ENCODE results near the gene RAF1. TPM values are rescaled to one million over a fixed set of nuclear protein-coding genes. Genes with fewer than 3 reads are reported as not detected.
A peak's percentile ranks its signal among the peaks of the same experiment; 100 is the strongest.
"Not testable (repeated sequence)": the region's sequence is repeated elsewhere in the genome, so short reads cannot be mapped to it uniquely, and the experiment has no call there.

Gene RAF1
- total and polyA plus RNA-seq, 3 experiments from 2014 or later, result 73.1 to 90.9 (median 89.4) TPM

DNA sequence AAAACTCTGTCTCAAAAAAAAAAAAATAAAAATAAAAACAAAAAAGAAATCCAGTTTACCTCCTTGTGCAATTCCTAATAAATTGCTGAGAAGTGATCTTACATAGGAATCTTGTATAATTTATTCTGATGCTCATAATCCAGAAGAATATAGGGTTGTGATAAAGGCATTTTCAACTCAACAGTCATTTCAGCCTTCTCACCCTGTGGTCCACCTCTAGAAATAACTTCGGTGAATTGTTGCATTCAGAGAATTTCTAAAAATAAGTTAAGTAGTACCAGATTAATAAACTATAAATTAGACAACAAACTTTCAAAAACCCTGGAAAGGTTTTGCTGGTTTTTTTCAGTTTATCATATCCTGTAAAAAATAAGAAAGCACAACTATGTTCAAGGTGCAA lies 20.2 kb downstream of the RAF1 start:
- no peaks in the 10 kb centered on the region for H3K27me3 ChIP-seq (ENCODE audit: insufficient read depth, low read length, poor library complexity, severe bottlenecking)
- no peak overlapping the region for H3K4me3 ChIP-seq (ENCODE audit: low read length)
- no peaks in the 10 kb centered on the region for H3K36me3 ChIP-seq (ENCODE audit: insufficient read depth, low read length)
- H3K9me3 ChIP-seq (ENCODE audit: low read length), result no peaks in the 10 kb centered on the region
- H3K4me1 ChIP-seq (ENCODE audit: insufficient read depth, low read length), result peaks cover 30% of the 10 kb centered on the region
- H3K4me3 Mint-ChIP-seq, result no peak overlapping the region
- ChIA-PET POLR2A (interaction anchor here (0.7 kb wide), 1 partner anchor 31 kb away, joined by 3 read pairs; no protein-coding TSS in a partner anchor), CTCF (no interaction called here)
- no peaks in the 10 kb centered on the region for H3K27me3 Mint-ChIP-seq
- no peaks in the 10 kb centered on the region for H3K9me3 Mint-ChIP-seq
- peaks cover 2 to 14% (median 7%) of the 10 kb centered on the region in 3 donors for H3K36me3 Mint-ChIP-seq
- H3K27ac ChIP-seq (ENCODE audit: low read depth, low read length), result no peak overlapping the region
- peaks cover 52 to 74% (median 56%) of the 10 kb centered on the region in 3 donors for H3K4me1 Mint-ChIP-seq
- peak overlapping the region in 2 of 8 donors; percentile 7 to 55 for H3K27ac Mint-ChIP-seq
- no peak for DNase-seq

DNA sequence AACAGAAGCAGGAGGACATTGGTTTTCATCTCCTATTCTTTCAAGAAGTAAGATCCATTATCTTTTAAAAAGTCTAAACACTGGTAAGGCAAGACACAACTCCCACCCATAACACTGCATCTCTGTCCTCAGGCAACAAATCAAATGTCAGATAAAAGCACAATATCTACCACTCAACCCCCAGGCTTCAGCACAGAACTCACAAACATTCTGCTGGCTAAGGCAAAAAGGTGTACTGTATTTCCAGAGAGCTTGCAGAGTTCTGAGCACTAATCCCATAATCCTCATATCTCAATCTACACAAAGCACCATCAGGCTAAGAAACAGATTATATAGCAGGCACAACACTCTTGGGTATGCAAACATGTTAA lies 20.9 kb downstream of the RAF1 start:
- ChIA-PET CTCF (no interaction called here), POLR2A (interaction anchor here (0.7 kb wide), 1 partner anchor 30 kb away, joined by 3 read pairs; no protein-coding TSS in a partner anchor)
- Mint-ChIP-seq H3K9me3 (no peaks in the 10 kb centered on the region), H3K27me3 (no peaks in the 10 kb centered on the region), H3K27ac (peak overlapping the region in 5 of 8 donors; percentile 2 to 69 (median 3)), H3K4me1 (peaks cover 51 to 74% (median 55%) of the 10 kb centered on the region in 3 donors), H3K36me3 (peaks cover 2 to 15% (median 7%) of the 10 kb centered on the region in 3 donors), H3K4me3 (no peak overlapping the region)
- Histone ChIP-seq H3K36me3 (ENCODE audit: insufficient read depth, low read length) (no peaks in the 10 kb centered on the region), H3K9me3 (ENCODE audit: low read length) (no peaks in the 10 kb centered on the region), H3K27ac (ENCODE audit: low read depth, low read length) (no peak overlapping the region), H3K27me3 (ENCODE audit: insufficient read depth, low read length, poor library complexity, severe bottlenecking) (no peaks in the 10 kb centered on the region), H3K4me3 (ENCODE audit: low read length) (no peak overlapping the region), H3K4me1 (ENCODE audit: insufficient read depth, low read length) (peaks cover 23% of the 10 kb centered on the region)
- DNase-seq, result no peak

DNA sequence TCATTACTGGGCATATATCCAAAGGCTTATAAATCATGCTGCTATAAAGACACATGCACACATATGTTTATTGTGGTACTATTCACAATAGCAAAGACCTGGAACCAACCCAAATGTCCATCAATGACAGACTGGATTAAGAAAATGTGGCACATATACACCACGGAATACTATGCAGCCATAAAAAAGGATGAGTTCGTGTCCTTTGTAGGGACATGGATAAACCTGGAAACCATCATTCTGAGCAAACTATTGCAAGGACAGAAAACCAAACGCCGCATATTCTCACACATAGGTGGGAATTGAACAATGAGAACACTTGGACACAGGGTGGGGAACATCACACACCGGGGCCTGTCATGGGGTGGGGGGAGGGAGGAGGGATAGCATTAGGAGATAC lies 23.1 kb downstream of the RAF1 start:
- not testable (repeated sequence) for H3K27me3 ChIP-seq (ENCODE audit: insufficient read depth, low read length, poor library complexity, severe bottlenecking)

DNA sequence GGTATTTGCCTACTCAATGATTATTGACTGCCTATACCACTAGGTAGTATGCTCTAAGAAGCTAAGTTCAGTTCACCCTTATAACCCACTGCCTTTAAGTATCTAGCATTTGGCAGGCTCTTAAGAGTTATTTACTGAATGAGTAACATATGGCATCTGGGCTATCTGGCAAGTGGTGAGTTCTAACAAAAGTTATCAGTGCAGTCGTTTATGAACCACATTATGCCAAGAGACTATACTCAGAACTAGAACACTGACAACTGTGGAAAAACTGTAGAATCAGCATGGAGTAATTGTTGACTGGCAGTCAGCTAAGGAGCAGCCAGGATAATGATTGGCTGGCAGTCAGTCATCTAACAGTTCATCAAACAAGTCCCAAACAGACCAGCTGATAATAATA lies 25.8 kb downstream of the RAF1 start:
- H3K27me3 ChIP-seq (ENCODE audit: insufficient read depth, low read length, poor library complexity, severe bottlenecking), result no peaks in the 10 kb centered on the region
- H3K4me3 ChIP-seq (ENCODE audit: low read length), result no peak overlapping the region
- H3K27ac Mint-ChIP-seq, result peak overlapping the region in 3 of 8 donors; percentile 3 to 55 (median 14)
- no peak overlapping the region for H3K27ac ChIP-seq (ENCODE audit: low read depth, low read length)
- POLR2A ChIA-PET, result no interaction called here
- no peaks in the 10 kb centered on the region for H3K9me3 Mint-ChIP-seq
- peaks cover 2 to 29% (median 7%) of the 10 kb centered on the region in 3 donors for H3K36me3 Mint-ChIP-seq
- H3K27me3 Mint-ChIP-seq, result no peaks in the 10 kb centered on the region
- H3K4me1 ChIP-seq (ENCODE audit: insufficient read depth, low read length), result peaks cover 5% of the 10 kb centered on the region
- no peaks in the 10 kb centered on the region for H3K36me3 ChIP-seq (ENCODE audit: insufficient read depth, low read length)
- no peak overlapping the region for H3K4me3 Mint-ChIP-seq
- peaks cover 37 to 66% (median 48%) of the 10 kb centered on the region in 3 donors for H3K4me1 Mint-ChIP-seq
- DNase-seq, result no peak
- CTCF ChIA-PET, result no interaction called here
- no peaks in the 10 kb centered on the region for H3K9me3 ChIP-seq (ENCODE audit: low read length)

More for the DNA sequence above, 23.1 kb downstream of the RAF1 start:
- peak overlapping the region in 2 of 8 donors; percentile 6 for H3K27ac Mint-ChIP-seq
- H3K27me3 Mint-ChIP-seq; DNase-seq; CTCF ChIA-PET; H3K27ac ChIP-seq (ENCODE audit: low read depth, low read length); H3K9me3 ChIP-seq (ENCODE audit: low read length); H3K36me3 ChIP-seq (ENCODE audit: insufficient read depth, low read length); H3K9me3 Mint-ChIP-seq; H3K4me3 ChIP-seq (ENCODE audit: low read length); H3K4me3 Mint-ChIP-seq; POLR2A ChIA-PET: not testable (repeated sequence)
- H3K4me1 Mint-ChIP-seq, result peaks cover 46 to 79% (median 57%) of the 10 kb centered on the region in 3 donors
- peaks cover 23% of the 10 kb centered on the region for H3K4me1 ChIP-seq (ENCODE audit: insufficient read depth, low read length)
- H3K36me3 Mint-ChIP-seq, result peaks cover 2 to 27% (median 7%) of the 10 kb centered on the region in 3 donors

DNA sequence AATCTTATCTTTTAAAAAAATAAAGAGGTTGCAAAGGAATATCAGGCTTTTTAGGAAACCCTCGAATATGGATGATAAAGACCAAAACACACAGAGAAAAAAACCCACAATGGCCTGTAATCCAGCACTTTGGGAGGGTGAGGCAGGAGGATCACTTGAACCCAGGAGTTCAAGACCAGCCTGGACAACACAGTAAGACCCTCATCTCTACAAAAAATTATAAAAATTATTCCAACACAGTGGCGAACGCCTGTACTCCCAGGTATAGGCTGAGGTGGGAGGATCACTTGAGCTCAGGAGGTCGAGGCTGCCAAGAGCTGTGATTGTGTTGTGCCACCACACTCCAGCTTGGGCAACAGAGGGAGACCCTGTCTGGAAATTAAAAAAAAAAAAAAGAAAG lies 30.8 kb downstream of the RAF1 start:
- H3K4me1 Mint-ChIP-seq, result peaks cover 35 to 71% (median 69%) of the 10 kb centered on the region in 3 donors
- DNase-seq, result no peak
- no peaks in the 10 kb centered on the region for H3K36me3 ChIP-seq (ENCODE audit: insufficient read depth, low read length)

DNA sequence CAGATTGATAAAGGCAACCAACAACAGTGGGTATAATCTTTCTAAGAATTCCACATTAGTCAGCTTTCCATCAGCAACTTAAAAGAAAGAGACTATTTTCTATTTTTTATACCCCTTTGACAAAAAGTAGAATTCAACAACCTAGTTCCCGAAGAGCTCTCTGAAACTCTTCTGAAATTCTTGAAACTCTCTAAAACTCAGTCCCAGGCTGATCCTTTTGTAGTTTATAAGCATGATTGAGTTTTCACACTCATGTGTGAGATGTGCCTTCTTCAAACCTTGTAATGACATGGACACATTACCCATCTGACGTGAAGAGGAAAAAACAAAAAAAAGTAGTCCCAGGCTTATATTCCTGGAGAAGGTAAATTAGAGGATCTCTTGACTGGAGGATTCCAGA lies 31.4 kb downstream of the RAF1 start:
- CTCF ChIA-PET, result no interaction called here
- DNase-seq, result no peak
- Mint-ChIP-seq H3K4me3 (peak overlapping the region in 1 of 7 donors; percentile 3), H3K27me3 (no peaks in the 10 kb centered on the region), H3K9me3 (no peaks in the 10 kb centered on the region), H3K27ac (no peak overlapping the region), H3K36me3 (peaks cover 0 to 18% (median 0%) of the 10 kb centered on the region in 3 donors), H3K4me1 (peaks cover 34 to 72% (median 69%) of the 10 kb centered on the region in 3 donors)
- Histone ChIP-seq H3K4me1 (ENCODE audit: insufficient read depth, low read length) (peaks cover 29% of the 10 kb centered on the region), H3K36me3 (ENCODE audit: insufficient read depth, low read length) (no peaks in the 10 kb centered on the region), H3K27ac (ENCODE audit: low read depth, low read length) (no peak overlapping the region), H3K27me3 (ENCODE audit: insufficient read depth, low read length, poor library complexity, severe bottlenecking) (no peaks in the 10 kb centered on the region), H3K4me3 (ENCODE audit: low read length) (no peak overlapping the region), H3K9me3 (ENCODE audit: low read length) (no peaks in the 10 kb centered on the region)
- POLR2A ChIA-PET, result interaction anchor here (0.5 kb wide), 1 partner anchor 69 kb away, joined by 9 read pairs; no protein-coding TSS in a partner anchor

More for the DNA sequence above, 30.8 kb downstream of the RAF1 start:
- no peaks in the 10 kb centered on the region for H3K27me3 ChIP-seq (ENCODE audit: insufficient read depth, low read length, poor library complexity, severe bottlenecking)
- Mint-ChIP-seq H3K27ac (peak overlapping the region in 1 of 8 donors; percentile 54), H3K9me3 (no peaks in the 10 kb centered on the region), H3K27me3 (no peaks in the 10 kb centered on the region), H3K36me3 (peaks cover 0 to 22% (median 2%) of the 10 kb centered on the region in 3 donors), H3K4me3 (no peak overlapping the region)
- no peak overlapping the region for H3K4me3 ChIP-seq (ENCODE audit: low read length)
- H3K27ac ChIP-seq (ENCODE audit: low read depth, low read length), result no peak overlapping the region
- POLR2A ChIA-PET, result interaction anchor here (0.7 kb wide), 1 partner anchor 199 kb away, joined by 3 read pairs; no protein-coding TSS in a partner anchor
- H3K4me1 ChIP-seq (ENCODE audit: insufficient read depth, low read length), result peaks cover 23% of the 10 kb centered on the region
- no peaks in the 10 kb centered on the region for H3K9me3 ChIP-seq (ENCODE audit: low read length)
- CTCF ChIA-PET, result no interaction called here

DNA sequence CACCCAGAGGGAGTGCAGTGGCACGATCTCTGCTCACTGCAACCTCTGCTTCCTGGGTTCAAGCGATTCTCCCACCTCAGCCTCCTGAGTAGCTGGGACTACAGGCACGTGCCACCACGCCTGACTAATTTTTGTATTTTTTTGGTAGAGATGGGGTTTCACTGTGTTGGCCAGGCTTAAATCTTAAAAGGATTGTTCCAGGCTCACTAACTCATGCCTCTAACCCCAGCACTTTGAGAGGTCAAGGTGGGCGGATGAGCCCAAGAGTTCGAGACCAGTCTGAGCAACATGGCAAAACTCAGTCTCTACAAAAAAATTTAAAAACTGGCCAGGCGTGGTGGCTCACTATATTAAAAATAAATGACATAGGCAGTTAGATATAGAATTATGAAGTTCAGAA lies 33.1 kb downstream of the RAF1 start:
- H3K4me3 ChIP-seq (ENCODE audit: low read length); H3K9me3 ChIP-seq (ENCODE audit: low read length); H3K27me3 ChIP-seq (ENCODE audit: insufficient read depth, low read length, poor library complexity, severe bottlenecking); H3K36me3 ChIP-seq (ENCODE audit: insufficient read depth, low read length); CTCF ChIA-PET; H3K9me3 Mint-ChIP-seq; H3K27me3 Mint-ChIP-seq; POLR2A ChIA-PET; H3K27ac ChIP-seq (ENCODE audit: low read depth, low read length); H3K4me3 Mint-ChIP-seq; DNase-seq; H3K36me3 Mint-ChIP-seq: not testable (repeated sequence)
- Mint-ChIP-seq H3K27ac (peak overlapping the region in 2 of 8 donors; percentile 6 to 70), H3K4me1 (peaks cover 42 to 73% (median 71%) of the 10 kb centered on the region in 3 donors)
- peaks cover 36% of the 10 kb centered on the region for H3K4me1 ChIP-seq (ENCODE audit: insufficient read depth, low read length)

DNA sequence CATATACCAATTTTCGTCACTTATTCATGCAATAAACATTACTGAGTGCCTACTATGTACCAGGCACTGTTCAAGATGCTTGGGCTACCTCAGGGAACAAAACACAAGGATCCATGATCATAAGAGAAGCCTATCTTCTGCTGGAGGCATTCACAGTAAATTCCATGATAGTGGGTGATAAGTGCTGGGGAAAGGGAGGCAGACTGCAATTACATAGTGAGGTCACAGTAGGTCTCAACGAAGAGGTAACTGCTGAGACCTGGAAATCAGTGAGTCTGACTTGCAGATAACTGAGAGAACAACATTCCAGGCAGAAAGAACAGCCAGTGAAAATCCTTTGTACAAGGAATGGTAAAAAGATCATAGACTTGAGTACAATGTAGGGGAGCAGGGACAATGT lies 33.6 kb downstream of the RAF1 start:
- ChIA-PET POLR2A (interaction anchor here (0.6 kb wide), 1 partner anchor 23 kb away, joined by 5 read pairs; no protein-coding TSS in a partner anchor), CTCF (no interaction called here)
- Mint-ChIP-seq H3K4me3 (no peak overlapping the region), H3K27me3 (no peaks in the 10 kb centered on the region), H3K36me3 (peaks cover 0 to 8% (median 0%) of the 10 kb centered on the region in 3 donors), H3K9me3 (no peaks in the 10 kb centered on the region), H3K27ac (peak overlapping the region in 3 of 8 donors; percentile 24 to 70 (median 69)), H3K4me1 (peaks cover 47 to 79% (median 77%) of the 10 kb centered on the region in 3 donors)
- Histone ChIP-seq H3K4me1 (ENCODE audit: insufficient read depth, low read length) (peaks cover 41% of the 10 kb centered on the region), H3K9me3 (ENCODE audit: low read length) (no peaks in the 10 kb centered on the region), H3K27me3 (ENCODE audit: insufficient read depth, low read length, poor library complexity, severe bottlenecking) (no peaks in the 10 kb centered on the region), H3K36me3 (ENCODE audit: insufficient read depth, low read length) (no peaks in the 10 kb centered on the region), H3K4me3 (ENCODE audit: low read length) (no peak overlapping the region), H3K27ac (ENCODE audit: low read depth, low read length) (no peak overlapping the region)
- DNase-seq, result no peak
